HG02870 (cell line): ENCODE data around the gene FAM216B.
"Not testable (repeated sequence)": the region's sequence is repeated elsewhere in the genome, so short reads cannot be mapped to it uniquely, and the experiment has no call there.

Source experiments
- ATAC-seq: cut with Tn5 transposase; IDR thresholded peaks from one replicate; pipeline ENCODE4 v1.9.1; 2021; ENCODE audit warnings: mild to moderate bottlenecking, moderate library complexity; ENCODE audit not compliant: unreplicated experiment

Gene FAM216B

GRCh38 chr13:42781352-42781751 is at the start of gene FAM216B:
TSS of gene FAM216B (plus strand) at chr13:42781584. CDS start at chr13:42784068, 2,484 bp downstream.
- ATAC-seq = no peak

- ATAC-seq = no peak
These were observed 49.3 kb upstream of the FAM216B start for GRCh38 chr13:42732073-42732472.

- no peak for ATAC-seq
These were observed 48.3 kb upstream of the FAM216B start for GRCh38 chr13:42733046-42733445.

DNA sequence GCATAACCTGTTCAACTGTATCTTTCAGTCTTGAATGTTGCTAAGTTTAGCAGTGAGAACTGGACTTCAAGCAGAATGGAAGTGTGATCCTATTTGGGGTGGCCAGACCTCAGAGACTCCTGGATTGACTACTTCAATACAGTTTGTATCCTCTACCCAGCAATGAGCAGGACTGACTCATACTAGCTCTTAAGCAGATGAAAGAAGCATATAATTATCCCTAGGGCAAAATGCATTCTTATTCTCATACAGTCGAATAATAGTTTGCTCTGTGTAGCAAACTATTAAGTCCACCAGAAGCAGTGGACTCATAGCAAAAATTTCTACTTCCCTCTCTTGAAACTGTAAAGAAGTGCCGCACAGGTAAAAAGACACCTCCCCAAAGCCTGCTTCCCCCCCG is 46.4 kb upstream of the FAM216B start:
- no peak for ATAC-seq

DNA sequence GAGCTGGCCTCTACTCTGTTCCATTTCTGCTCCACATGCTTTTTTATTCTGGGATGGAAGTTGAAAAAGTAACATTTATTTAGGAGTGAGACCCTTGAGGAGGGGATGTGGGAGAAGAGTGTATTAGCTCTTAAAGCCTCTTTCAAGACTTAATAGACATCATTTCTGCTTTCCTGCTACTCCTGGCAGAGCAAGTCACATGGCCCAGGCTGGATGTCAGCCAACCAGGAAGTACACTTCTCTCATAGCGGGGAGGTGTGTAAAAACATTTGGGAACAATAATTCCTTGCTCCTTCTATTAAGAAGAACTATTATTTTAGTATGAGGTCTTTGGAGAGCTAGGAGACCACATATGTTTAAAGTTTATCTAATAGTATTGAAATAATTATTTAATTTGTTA is 40.6 kb upstream of the FAM216B start:
- ATAC-seq = no peak

DNA sequence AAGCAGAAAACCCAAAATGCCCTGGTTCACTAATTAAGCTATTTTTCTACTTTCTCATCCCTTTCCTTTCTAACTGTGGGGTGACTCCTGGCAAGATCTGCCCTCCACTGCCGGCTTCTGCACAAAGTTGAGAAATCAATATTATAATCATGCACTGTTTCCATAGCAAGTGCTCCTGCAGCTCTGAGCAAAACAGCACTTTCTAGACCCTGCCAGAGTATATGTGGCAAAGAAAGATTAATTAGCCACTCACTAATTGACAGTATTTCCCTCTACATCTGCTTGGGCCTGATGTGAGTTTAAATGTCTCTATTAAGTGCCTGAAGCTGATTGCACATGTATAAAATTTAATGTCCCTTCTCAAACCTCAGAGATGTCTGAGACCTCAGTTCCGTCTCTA is 39.5 kb upstream of the FAM216B start:
- ATAC-seq = no peak

GRCh38 chr13:42745655-42746054 is 35.7 kb upstream of the FAM216B start:
- no peak for ATAC-seq

DNA sequence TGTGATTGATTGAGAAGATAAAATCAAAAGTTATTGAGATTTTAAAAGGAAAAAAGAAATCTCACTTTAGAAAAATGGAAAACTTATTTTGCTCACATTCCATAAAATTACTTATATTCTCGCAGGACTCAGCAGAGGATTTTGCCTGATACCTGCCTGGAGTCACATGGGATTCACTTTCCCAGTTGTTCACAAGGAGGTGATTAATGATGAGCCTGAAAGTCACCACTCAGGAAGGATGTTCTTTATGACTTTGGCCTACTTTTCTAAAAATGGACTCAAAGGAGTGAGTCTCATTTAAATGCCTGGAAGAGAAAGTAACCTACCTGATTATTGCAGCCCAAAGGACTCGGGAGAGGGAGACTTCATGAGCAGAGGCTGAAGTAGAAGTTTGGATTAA is 34.5 kb upstream of the FAM216B start:
- no peak for ATAC-seq

GRCh38 chr13:42747399-42747873 is 33.9 kb upstream of the FAM216B start:
- no peak for ATAC-seq

DNA sequence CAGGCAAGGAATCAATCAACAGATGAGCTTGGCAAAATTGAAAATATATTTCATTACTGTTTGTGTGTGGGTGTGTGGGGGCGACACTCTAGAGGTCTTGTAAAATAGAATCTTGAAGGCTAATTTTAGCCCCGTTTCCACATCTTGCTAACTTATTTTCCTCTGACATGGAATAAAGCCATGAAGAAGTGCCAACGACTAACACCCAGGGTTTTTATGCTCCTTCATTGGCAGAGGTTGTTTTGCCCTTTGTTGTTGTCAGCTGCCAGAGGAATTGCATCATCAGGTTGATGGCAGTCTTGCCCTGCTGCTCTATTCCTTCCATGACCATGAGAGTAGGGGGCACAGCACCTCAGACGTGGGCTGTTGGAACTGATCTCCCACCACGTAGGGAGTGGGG is 30.6 kb upstream of the FAM216B start:
- ATAC-seq = no peak

GRCh38 chr13:42751693-42752092 is 29.7 kb upstream of the FAM216B start:
- ATAC-seq = peak; percentile 62

GRCh38 chr13:42752731-42753130 is 28.7 kb upstream of the FAM216B start:
- ATAC-seq = no peak

DNA sequence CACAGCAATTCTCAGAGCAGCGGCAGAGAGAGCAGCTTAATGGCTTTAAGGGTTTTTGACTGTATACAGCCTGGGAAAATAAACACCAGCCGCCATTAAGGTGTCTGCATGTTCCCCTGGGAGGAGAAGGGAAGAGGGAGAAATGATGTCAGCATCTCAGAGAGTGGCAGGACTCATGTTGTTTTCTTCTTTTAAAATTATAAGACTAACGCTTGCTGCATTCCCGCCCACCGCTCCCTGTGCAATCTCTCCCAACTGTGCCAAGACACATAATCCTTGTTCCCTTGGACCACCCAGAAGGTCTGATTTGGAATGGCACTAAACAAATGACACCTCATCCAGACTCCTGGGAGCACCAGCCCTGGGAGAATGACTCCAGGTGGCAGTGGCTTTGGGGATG is 27.7 kb upstream of the FAM216B start:
- ATAC-seq = no peak

GRCh38 chr13:42754801-42755510 is 26.4 kb upstream of the FAM216B start:
- no peak for ATAC-seq

DNA sequence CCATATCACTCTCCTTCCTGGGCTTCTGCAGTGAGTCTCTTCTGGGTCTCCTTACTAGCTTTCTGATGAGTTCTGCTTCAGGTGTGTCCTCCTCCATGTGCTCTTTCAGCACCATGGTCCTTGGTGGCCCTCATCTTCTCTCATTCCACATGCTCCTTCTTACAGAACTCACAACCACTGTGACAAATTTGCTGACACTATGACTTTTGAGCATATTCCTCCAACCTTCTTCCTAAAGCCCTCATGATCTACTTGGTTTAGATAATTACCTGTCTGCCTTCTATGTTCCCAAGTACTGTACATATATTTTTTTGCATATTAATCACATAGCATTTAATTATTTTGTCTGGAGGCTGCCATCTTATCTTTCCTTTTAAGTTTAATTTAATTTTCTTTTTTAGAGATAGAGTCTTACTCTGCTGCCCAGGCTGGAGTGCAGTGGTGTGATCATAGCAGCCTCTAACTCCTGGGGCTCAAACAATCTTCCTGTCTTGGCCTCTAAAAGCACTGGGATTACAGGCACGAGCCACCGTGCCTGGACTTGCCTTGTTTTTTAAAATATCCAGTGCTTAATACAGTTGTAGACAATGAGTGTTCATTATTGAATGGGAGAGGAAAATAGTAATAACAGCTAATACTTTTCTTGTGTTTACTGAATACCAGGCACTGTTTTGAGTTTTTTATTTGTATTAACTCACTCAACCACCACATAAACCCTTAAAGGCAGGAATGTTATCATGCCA is 23.5 kb upstream of the FAM216B start:
- ATAC-seq = no peak

DNA sequence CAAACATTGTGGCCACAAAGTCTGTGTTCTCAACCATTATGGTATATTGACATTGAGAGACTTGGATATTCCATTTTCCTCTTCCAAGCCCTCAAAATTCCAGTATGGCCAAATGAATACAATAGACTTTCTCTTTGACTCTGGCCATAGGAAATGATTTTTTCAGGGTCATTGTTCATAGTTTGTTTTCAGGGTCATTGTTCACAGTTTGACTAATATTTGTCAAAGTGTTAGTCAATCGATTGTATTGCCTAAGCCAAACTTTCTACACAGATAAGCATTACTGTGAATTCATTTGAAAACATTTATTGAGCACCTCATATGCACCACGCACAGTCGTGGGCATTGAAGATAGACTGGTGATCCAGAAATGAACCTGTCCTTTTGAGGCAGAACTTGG is 22.9 kb upstream of the FAM216B start:
- ATAC-seq = no peak

DNA sequence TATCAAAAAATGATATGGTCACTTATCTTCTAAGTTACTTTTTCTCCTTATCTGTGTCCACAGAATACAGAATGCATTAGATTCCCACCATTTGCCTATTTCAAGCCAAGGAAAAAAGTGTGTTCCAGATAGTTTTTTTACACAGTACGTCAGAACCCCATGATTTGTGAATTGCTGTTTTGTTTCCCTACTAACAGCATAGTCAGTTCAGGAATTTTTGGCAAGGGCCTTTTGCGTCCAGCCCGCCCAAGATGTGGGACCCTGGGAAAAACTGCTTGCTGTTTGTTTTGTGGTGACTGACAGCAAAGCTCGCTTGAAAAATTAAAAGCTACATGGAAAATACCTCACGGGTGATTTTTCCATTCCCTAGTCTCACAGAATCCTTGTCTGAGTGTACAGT is 20.4 kb upstream of the FAM216B start:
- no peak for ATAC-seq

- no peak for ATAC-seq
These were observed 19.1 kb upstream of the FAM216B start for GRCh38 chr13:42762251-42762650.

- no peak for ATAC-seq
These were observed 18.5 kb upstream of the FAM216B start for GRCh38 chr13:42762917-42763316.

- ATAC-seq = no peak
These were observed 15.4 kb upstream of the FAM216B start for GRCh38 chr13:42766016-42766415.

DNA sequence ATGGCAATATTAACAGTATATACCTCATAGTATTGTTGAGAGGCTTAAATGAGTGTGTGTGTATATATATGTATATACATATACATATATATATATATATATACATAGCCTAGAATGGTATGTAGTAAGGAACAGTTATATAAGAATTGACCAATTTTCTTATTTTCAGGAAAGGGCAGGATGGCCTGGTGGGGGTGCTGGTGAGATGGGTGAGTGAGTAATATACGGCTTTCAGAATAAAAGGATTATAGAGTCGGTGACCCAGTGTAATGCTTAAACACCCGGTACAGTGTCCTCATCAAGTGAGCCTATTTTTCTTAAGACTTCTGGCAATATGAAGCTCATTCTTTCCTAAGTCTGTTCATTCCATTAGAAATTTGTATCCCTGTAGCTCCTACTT is 11.7 kb upstream of the FAM216B start:
- ATAC-seq = no peak

DNA sequence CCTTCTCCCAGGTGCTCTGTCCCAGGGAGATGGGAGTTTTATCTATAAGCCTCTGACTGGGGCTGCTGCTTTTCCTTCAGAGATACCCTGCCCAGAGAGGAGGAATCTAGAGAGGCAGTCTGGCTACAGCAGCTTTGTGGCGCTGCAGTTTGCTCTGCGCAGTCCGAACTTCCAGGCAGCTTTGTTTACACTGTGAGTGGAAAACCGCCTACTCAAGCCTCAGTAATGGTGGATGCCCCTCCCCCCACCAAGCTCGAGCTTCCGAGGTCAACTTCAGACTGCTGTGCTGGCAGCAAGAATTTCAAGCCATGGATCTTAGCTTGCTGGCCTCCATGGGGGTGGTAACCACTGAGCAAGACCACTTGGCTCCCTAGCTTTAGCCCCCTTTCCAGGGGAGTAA is 4.8 kb upstream of the FAM216B start:
- ATAC-seq = not testable (repeated sequence)
